B cell (primary cell): ENCODE results near the gene PPT2. TPM values are rescaled to one million over a fixed set of nuclear protein-coding genes. Genes with fewer than 3 reads are reported as not detected.
A peak's percentile ranks its signal among the peaks of the same experiment; 100 is the strongest.

ENCODE experiments used
- ATAC-seq: fragments of 200-7000 bp; cut with Tn5 transposase; one replicate; pipeline ENCODE4 v1.10.0; 2021; ENCODE audit warnings: low read depth, mild to moderate bottlenecking, moderate number of reproducible peaks, moderate library complexity
- CTCF ChIA-PET: fragments of 350-600 bp; sonication (Branson Sonifier 250); formaldehyde crosslinking; loops from one replicate; lab custom pipeline; 2021; ENCODE audit warnings: antibody characterized with exemption, inconsistent platforms; lab: Charles Lee
- POLR2A ChIA-PET: fragments of 350-600 bp; sonication (Branson Sonifier 250); formaldehyde crosslinking; loops from one replicate; lab custom pipeline; 2021; ENCODE audit warnings: antibody characterized with exemption; lab: Charles Lee
- DNase-seq: peaks from one replicate; pipeline ENCODE4 v3.0.0; 2013
- H2AFZ ChIP-seq: 2 replicates; pipeline ENCODE4 v1.6.1; 2012; ENCODE audit warnings: mild to moderate bottlenecking, low read depth, low read length; ENCODE audit not compliant: insufficient read depth, poor library complexity, severe bottlenecking
- H3K27ac ChIP-seq, 2 donors: 1 replicate in 1 of 2; 2 replicates in 1 of 2; pipeline ENCODE4 v1.5.1; 2012 to 2013; ENCODE audit warnings: low read length in 2 of 2, mild to moderate bottlenecking in 2 of 2, moderate library complexity in 1 of 2
- H3K27me3 ChIP-seq, 4 experiments: fragments of 200-600 bp in 1 of 4; sonication (generic) in 1 of 4; replicated peaks in 1 of 4; 1 replicate in 2 of 4; 2 replicates in 2 of 4; pipeline versions ENCODE4 v1.6.1 to v1.7.0; 2013 to 2016; ENCODE audit warnings: low read length in 3 of 4, mild to moderate bottlenecking in 2 of 4, mixed read lengths in 1 of 4, moderate library complexity in 1 of 4; ENCODE audit not compliant: insufficient read depth in 4 of 4, control insufficient read depth in 3 of 4; ENCODE audit errors: control extremely low read depth in 1 of 4
- H3K36me3 ChIP-seq, 2 experiments: replicated peaks in 1 of 2; 1 replicate in 1 of 2; 2 replicates in 1 of 2; pipeline versions ENCODE4 v1.6.1 to v1.7.1; 2013; ENCODE audit warnings: low read length in 1 of 2; ENCODE audit not compliant: insufficient read depth in 2 of 2, control insufficient read depth in 1 of 2; ENCODE audit errors: control extremely low read depth in 1 of 2, extremely low read depth in 1 of 2
- H3K4me1 ChIP-seq, 2 donors: fragments of 200-600 bp in 1 of 2; sonication (generic) in 1 of 2; 1 replicate in 1 of 2; 2 replicates in 1 of 2; pipeline versions ENCODE4 v1.5.1 to v1.6.1; 2013 to 2017; ENCODE audit warnings: low read length in 2 of 2; ENCODE audit not compliant: control insufficient read depth in 2 of 2, insufficient read depth in 2 of 2
- H3K4me2 ChIP-seq: replicated peaks from 2 replicates; pipeline ENCODE3; 2012; ENCODE audit warnings: mild to moderate bottlenecking, low read depth, low read length; ENCODE audit not compliant: poor library complexity, severe bottlenecking
- H3K4me3 ChIP-seq, 5 experiments: fragments of 200-600 bp in 1 of 5; sonication (generic) in 1 of 5; 1 replicate in 3 of 5; 2 replicates in 2 of 5; pipeline versions ENCODE4 v1.5.1 to v1.7.0; 2011 to 2016; ENCODE audit warnings: low read length in 4 of 5, mild to moderate bottlenecking in 4 of 5, low read depth in 2 of 5, control low read depth in 1 of 5, moderate library complexity in 1 of 5; ENCODE audit not compliant: insufficient read depth in 1 of 5; ENCODE audit errors: control extremely low read depth in 1 of 5, extremely low read depth in 1 of 5
- H3K79me2 ChIP-seq: fragments of 200-600 bp; sonication (generic); one replicate; pipeline ENCODE4 v1.6.0; 2016; ENCODE audit warnings: low read length; ENCODE audit not compliant: control insufficient read depth, insufficient read depth
- H3K9ac ChIP-seq: fragments of 200-600 bp; sonication (generic); 2 replicates; pipeline ENCODE4 v1.6.1; 2017; ENCODE audit warnings: mild to moderate bottlenecking, low read length, moderate library complexity
- H3K9me3 ChIP-seq, 3 donors: one replicate each; pipeline versions ENCODE4 v1.6.1 to v1.7.1; 2013; ENCODE audit warnings: low read length in 2 of 3; ENCODE audit not compliant: control insufficient read depth in 2 of 3, insufficient read depth in 1 of 3; ENCODE audit errors: control extremely low read depth in 1 of 3
- H4K20me1 ChIP-seq: 2 replicates; pipeline ENCODE4 v1.6.0; 2012; ENCODE audit warnings: mild to moderate bottlenecking, low read length; ENCODE audit not compliant: insufficient read depth, control insufficient read depth, poor library complexity, severe bottlenecking
- H3K27ac Mint-ChIP-seq: one replicate; pipeline ENCODE4 v1.8.0; 2021; ENCODE audit warnings: mixed read lengths
- H3K27me3 Mint-ChIP-seq: one replicate; pipeline ENCODE4 v1.8.0; 2021; ENCODE audit warnings: mixed read lengths
- H3K4me1 Mint-ChIP-seq: one replicate; pipeline ENCODE4 v1.8.0; 2021; ENCODE audit warnings: mixed read lengths
- H3K4me3 Mint-ChIP-seq: one replicate; pipeline ENCODE4 v1.8.0; 2021; ENCODE audit warnings: mixed read lengths
- H3K9me3 Mint-ChIP-seq: one replicate; pipeline ENCODE4 v1.8.0; 2022; ENCODE audit warnings: mixed read lengths; ENCODE audit not compliant: insufficient read depth
- CTCF ChIP-seq: fragments of 200-600 bp; IDR thresholded peaks from one replicate; pipeline ENCODE4 v1.8.0; 2022; ENCODE audit warnings: antibody characterized with exemption, mild to moderate bottlenecking
- EZH2 ChIP-seq: IDR thresholded peaks from 2 replicates; pipeline ENCODE4 v1.6.1; 2012; ENCODE audit warnings: borderline replicate concordance, low read depth, mild to moderate bottlenecking, moderate library complexity, low read length; ENCODE audit not compliant: insufficient read depth, poor library complexity, severe bottlenecking
- WGBS: methylation state at CpG from one replicate; pipeline ENCODE4 v1.1.5; 2013; ENCODE audit warnings: missing lambda C conversion rate; ENCODE audit not compliant: insufficient coverage; 5-methylcytosine and 5-hydroxymethylcytosine counted together
- intact Hi-C: fragments of 100-400 bp; cut with micrococcal nuclease; formaldehyde crosslinking; loops from one replicate; pipeline ENCODE4 v1.10.0; 2022
- polyA plus RNA-seq: library from polyadenylated mRNA; depleted of rRNA; stranded (reverse); fragments of >200 nt; gene quantifications from 2 replicates; pipeline ENCODE4 v1.2.3, GENCODE V29; 2012
- total RNA-seq, 2 donors: library from RNA; stranded (reverse); fragments of 120-200 nt in 1 of 2; gene quantifications; 1 replicate in 1 of 2; 2 replicates in 1 of 2; pipeline versions ENCODE4 v1.2.3 to v1.2.4, GENCODE V29; 2013 to 2022

PPT2 gene
- total and polyA plus RNA-seq, 2 donors (not counting 1 experiment from before 2014, with no cell fraction given), result 1.2 to 4.2 TPM

GRCh38 chr6:32154514-32155161 lies 697 bp downstream of the PPT2 start:
- H3K9me3 Mint-ChIP-seq, result no peaks in the 10 kb centered on the region
- H3K4me1 ChIP-seq, result peaks cover 19 to 27% of the 10 kb centered on the region in 2 donors
- H3K4me1 Mint-ChIP-seq, result peaks cover 44% of the 10 kb centered on the region
- peaks cover 0 to 4% (median 0%) of the 10 kb centered on the region in 3 donors for H3K9me3 ChIP-seq
- CTCF ChIA-PET, result interaction anchor here (0.6 to 1.3 kb wide), 10 partner anchors 21 to 713 kb away, joined by 3 to 11 read pairs (median 4); partner anchors contain the start of genes AGPAT1, FKBPL and GPSM3
- WGBS, result 2% methylated on average over 23 of the region's 34 CpGs
- peak overlapping the region; percentile 89 for H3K4me2 ChIP-seq
- H3K27me3 ChIP-seq, result peaks cover 0 to 46% (median 15%) of the 10 kb centered on the region in 4 experiments
- H3K36me3 ChIP-seq, result no peaks in the 10 kb centered on the region
- H3K4me3 Mint-ChIP-seq, result peak overlapping the region; percentile 99
- H2AFZ ChIP-seq, result peak overlapping the region; percentile 81
- ATAC-seq (peak; percentile 87), DNase-seq (peak; percentile 86)
- H3K27me3 Mint-ChIP-seq, result peaks cover 30% of the 10 kb centered on the region
- H3K79me2 ChIP-seq, result no peaks in the 10 kb centered on the region
- H3K9ac ChIP-seq, result peak overlapping the region; percentile 69
- H3K27ac Mint-ChIP-seq, result peak overlapping the region; percentile 58
- intact Hi-C loops, result loop anchor here (1.0 to 10.0 kb wide), 7 partner anchors 24 to 608 kb away; partner anchors contain the start of genes ATP6V1G2, FKBPL, NFKBIL1 and RNF5
- H3K27ac ChIP-seq, result no peak overlapping the region
- H4K20me1 ChIP-seq, result no peaks in the 10 kb centered on the region
- H3K4me3 ChIP-seq, result peak overlapping the region; percentile 59 to 75 (median 68)
- POLR2A ChIA-PET, result interaction anchor here (1.0 to 1.3 kb wide), 2 partner anchors 23 to 35 kb away, joined by 3 to 6 read pairs; partner anchors contain the start of gene PBX2
- no peak for TF ChIP-seq EZH2
- TF ChIP-seq CTCF, result peak; percentile 64

- Histone ChIP-seq H4K20me1 (no peaks in the 10 kb centered on the region), H3K27ac (no peak overlapping the region), H3K36me3 (no peaks in the 10 kb centered on the region), H3K4me1 (peaks cover 17 to 27% of the 10 kb centered on the region in 2 donors), H3K4me3 (no peak overlapping the region), H3K9me3 (no peaks in the 10 kb centered on the region), H3K79me2 (no peaks in the 10 kb centered on the region), H3K4me2 (no peak overlapping the region), H3K9ac (no peak overlapping the region), H2AFZ (no peak overlapping the region), H3K27me3 (peaks cover 0 to 26% (median 5%) of the 10 kb centered on the region in 4 experiments)
- WGBS, result 93% methylated on average over 4 of the region's 9 CpGs
- H3K9me3 Mint-ChIP-seq, result no peaks in the 10 kb centered on the region
- POLR2A ChIA-PET, result no interaction called here
- DNase-seq, result no peak
- intact Hi-C loops, result loop anchor here (10.0 kb wide), 1 partner anchor 112 kb away; no protein-coding TSS in a partner anchor
- CTCF ChIA-PET, result no interaction called here
- no peak for ATAC-seq
- TF ChIP-seq EZH2, result no peak
- H3K27me3 Mint-ChIP-seq, result peaks cover 14% of the 10 kb centered on the region
- peaks cover 30% of the 10 kb centered on the region for H3K4me1 Mint-ChIP-seq
- H3K27ac Mint-ChIP-seq, result no peak overlapping the region
- H3K4me3 Mint-ChIP-seq, result no peak overlapping the region
These were observed 3.0 kb downstream of the PPT2 start for GRCh38 chr6:32156891-32157290.
